Neural cell (in vitro differentiated cells): ENCODE measurements around the gene GOLGA5.

ENCODE experiments used
- EZH2 ChIP-seq: fragments of 200-600, 300-800 bp; shearing (Covaris generic), sonication (generic); IDR thresholded peaks from 2 replicates; pipeline ENCODE4 v1.6.1; 2014; ENCODE audit warnings: antibody characterized with exemption, low read length, borderline replicate concordance, mild to moderate bottlenecking; ENCODE audit not compliant: insufficient read depth, poor library complexity, severe bottlenecking
- SMC3 ChIP-seq: fragments of 450-650 bp; conservative IDR thresholded peaks from 2 replicates; pipeline ENCODE4 v1.6.1; 2014; ENCODE audit warnings: antibody characterized with exemption, mild to moderate bottlenecking, moderate library complexity; ENCODE audit not compliant: poor library complexity
- TF ChIP-seq, protein P1 (sequence below): fragments of 450-650 bp; IDR thresholded peaks from 2 replicates; pipeline ENCODE4 v1.5.1; 2014; ENCODE audit warnings: antibody characterized with exemption, mild to moderate bottlenecking, moderate library complexity; ENCODE audit not compliant: poor library complexity, severe bottlenecking

DNA sequence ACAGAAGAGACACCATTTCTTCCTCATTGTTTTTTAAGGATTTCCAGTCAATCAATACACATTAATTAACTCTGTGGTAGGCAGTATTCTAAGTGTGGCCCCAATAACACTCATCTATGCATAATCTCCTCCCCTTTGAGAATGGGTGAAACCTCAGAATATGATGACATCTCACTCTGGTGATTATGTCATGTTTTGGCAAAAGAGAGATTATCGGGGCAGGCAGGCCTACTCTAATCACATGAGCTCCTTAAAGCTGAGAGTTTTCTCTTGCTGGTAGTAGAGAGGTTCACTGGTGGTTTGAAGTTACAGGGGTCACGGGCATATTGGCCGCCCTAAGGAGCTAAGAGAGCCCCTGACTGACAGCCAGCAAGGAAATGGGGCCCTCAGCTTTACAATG, 38.6 kb upstream of the GOLGA5 start:
- TF ChIP-seq, protein P1, sequence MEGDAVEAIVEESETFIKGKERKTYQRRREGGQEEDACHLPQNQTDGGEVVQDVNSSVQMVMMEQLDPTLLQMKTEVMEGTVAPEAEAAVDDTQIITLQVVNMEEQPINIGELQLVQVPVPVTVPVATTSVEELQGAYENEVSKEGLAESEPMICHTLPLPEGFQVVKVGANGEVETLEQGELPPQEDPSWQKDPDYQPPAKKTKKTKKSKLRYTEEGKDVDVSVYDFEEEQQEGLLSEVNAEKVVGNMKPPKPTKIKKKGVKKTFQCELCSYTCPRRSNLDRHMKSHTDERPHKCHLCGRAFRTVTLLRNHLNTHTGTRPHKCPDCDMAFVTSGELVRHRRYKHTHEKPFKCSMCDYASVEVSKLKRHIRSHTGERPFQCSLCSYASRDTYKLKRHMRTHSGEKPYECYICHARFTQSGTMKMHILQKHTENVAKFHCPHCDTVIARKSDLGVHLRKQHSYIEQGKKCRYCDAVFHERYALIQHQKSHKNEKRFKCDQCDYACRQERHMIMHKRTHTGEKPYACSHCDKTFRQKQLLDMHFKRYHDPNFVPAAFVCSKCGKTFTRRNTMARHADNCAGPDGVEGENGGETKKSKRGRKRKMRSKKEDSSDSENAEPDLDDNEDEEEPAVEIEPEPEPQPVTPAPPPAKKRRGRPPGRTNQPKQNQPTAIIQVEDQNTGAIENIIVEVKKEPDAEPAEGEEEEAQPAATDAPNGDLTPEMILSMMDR: no peak
- no peak for TF ChIP-seq SMC3
- no peak for TF ChIP-seq EZH2
